ENCODE results near the gene HEPACAM2.

HEPACAM2 gene

DNA sequence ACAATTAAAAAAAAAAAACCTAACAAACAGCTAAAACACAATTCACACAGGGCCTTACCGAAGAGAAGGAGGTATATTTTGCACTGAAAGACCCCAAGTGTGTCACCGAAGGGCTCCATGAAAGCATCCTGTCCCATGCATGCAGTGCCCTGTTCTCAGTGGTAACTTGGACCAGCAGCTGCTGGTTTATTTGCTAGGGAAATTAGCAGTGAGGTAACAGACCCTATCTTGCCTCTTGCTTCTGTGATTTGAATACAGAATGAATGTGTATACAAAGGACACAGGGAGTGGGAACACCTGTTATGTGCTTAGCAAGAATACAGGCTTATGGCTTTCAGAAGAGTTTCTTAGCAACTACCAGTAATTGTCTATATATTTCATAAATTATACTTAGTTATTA is at the start of gene HEPACAM2:
TSS of gene HEPACAM2 (minus strand) at position 160 of the 400 bp plus-strand sequence.
- DNase-seq (ENCODE audit: low spot score) = no peak

GRCh38 chr7:93265220-93265619 is 39.0 kb upstream of the HEPACAM2 start:
- DNase-seq (ENCODE audit: low spot score) = no peak

DNA sequence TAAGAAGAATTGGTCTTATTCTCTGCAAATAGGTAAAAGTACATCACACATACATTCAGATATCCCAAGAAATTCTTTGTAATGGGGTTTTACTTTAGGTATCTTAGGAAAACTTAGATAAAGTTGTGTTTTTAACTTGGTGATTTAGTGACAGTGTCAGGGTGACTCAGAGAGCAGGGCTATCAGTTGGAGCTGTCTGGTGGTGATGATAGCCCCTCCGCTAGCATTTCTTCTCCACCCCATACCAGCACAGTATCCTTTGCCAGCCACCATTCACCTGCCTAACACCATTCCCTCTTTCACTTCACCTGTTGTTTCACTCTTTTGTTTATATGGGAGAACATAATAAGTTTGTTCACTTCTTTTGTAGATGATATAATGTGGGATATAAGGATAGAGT is 36.3 kb upstream of the HEPACAM2 start:
- no peak for DNase-seq (ENCODE audit: low spot score)

GRCh38 chr7:93258661-93259060 is 32.4 kb upstream of the HEPACAM2 start:
- no peak for DNase-seq (ENCODE audit: low spot score)

DNA sequence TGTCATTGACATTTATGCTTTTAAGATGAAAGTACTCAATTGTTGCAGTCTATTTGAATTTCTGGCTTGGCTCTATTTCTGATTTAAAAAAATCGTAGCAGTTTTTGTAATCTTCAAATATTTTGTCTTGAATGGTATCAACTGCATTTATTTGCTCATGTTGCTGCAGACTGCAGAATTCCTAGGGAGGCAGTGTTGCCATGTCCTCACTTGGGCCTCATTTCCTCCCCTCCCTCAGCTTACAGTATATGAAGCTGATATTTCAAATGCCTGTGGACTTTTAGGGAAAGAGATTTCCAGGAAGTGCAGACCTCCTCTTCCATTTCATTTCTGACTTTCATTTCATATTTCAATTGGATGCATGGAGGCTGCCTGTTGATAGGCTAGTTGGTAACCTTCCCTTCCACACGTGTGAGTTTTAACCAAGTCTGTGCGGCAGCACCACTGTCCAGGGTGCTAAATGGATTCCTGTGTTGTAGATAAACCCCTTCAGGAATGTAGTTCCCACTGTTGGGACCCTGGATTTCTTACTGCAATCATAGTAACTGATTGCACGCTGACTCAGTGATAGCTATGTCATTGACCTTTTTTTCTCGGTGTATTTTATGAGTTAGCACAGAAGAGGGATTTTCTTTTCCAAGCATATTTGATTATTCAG is 23.4 kb upstream of the HEPACAM2 start:
- no peak for DNase-seq (ENCODE audit: low spot score)

- peak; percentile 36 for DNase-seq (ENCODE audit: low spot score)
Observed at GRCh38 chr7:93245525-93246432, 19.5 kb upstream of the HEPACAM2 start.

DNA sequence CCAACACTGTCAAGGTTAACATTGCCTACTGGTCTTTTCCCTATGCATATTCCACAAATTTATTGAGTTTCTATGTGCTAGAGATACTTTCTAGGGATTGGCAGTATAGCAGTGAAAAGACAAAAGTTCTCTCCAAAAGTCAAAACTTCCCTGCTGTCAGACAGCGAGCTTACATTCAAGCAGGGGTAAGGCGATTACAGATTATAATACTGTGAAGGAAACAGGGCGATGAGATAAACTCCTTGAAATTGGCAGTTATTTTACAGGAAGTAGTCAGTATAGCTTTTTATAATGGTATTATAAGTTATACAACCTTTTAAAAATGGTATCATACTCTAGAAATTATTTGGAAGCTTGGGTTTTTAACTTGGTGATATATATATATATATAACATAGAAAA is 15.8 kb upstream of the HEPACAM2 start:
- DNase-seq (ENCODE audit: low spot score) = no peak

GRCh38 chr7:93239824-93240223 is 13.6 kb upstream of the HEPACAM2 start:
- no peak for DNase-seq (ENCODE audit: low spot score)

GRCh38 chr7:93238748-93239147 is 12.5 kb upstream of the HEPACAM2 start:
- no peak for DNase-seq (ENCODE audit: low spot score)

GRCh38 chr7:93238131-93238530 is 11.9 kb upstream of the HEPACAM2 start:
- no peak for DNase-seq (ENCODE audit: low spot score)

- no peak for DNase-seq (ENCODE audit: low spot score)
Observed at GRCh38 chr7:93235541-93235940, 9.3 kb upstream of the HEPACAM2 start.

- no peak for DNase-seq (ENCODE audit: low spot score)
Observed at GRCh38 chr7:93232673-93233018, 6.4 kb upstream of the HEPACAM2 start.

DNA sequence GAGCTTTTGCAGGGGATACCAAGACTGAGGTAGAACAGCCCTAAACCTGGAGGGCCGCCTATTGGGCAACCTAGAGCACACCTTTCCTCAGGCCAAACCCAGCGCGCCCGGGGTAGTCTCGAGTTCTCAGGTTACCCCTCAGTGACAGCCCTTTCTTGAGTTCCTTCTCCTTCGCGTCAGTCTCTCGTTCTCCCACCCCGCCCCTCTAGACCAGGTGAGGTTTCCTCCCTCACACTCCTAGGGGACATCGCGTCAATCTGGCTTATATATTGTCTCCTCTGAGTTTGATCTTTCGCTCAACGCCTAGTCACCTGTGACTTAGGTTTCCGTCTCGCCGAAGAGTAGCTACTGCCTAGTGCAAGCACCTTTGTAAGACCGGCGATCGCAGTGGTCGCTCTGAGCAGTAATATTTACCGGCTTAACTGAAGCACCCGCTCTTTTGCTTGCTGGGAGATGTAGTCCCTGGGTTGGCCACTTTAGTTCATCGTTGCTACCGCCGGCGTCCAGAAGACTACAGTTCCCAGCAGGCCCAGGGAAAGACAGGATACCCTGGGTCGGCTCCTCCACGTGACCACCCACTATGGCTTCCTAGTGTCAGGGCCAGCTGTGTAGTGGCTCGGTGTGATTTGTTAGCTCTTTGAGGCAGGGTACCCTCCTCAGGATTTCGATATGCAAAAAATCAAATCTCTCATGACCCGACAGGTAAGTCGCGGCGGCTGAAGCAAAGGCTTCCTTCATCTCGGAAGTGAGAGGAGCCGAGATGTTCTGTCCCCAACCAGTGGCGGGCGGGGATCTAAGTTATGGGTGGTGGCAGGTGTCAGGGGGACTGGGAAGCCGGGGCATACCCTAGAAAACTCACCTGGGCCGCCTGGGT is 5.8 kb upstream of the HEPACAM2 start, which contains the start of gene VPS50:
TSS of gene VPS50 (plus strand) at position 568 of the 874 bp plus-strand sequence. CDS start at position 670, 102 bp downstream.
- DNase-seq (ENCODE audit: low spot score) = peak; percentile 95

GRCh38 chr7:93231259-93231658 is 5.0 kb upstream of the HEPACAM2 start:
- no peak for DNase-seq (ENCODE audit: low spot score)

- DNase-seq (ENCODE audit: low spot score) = peak; percentile 71
Observed at GRCh38 chr7:93228302-93228701, 2.0 kb upstream of the HEPACAM2 start.

DNA sequence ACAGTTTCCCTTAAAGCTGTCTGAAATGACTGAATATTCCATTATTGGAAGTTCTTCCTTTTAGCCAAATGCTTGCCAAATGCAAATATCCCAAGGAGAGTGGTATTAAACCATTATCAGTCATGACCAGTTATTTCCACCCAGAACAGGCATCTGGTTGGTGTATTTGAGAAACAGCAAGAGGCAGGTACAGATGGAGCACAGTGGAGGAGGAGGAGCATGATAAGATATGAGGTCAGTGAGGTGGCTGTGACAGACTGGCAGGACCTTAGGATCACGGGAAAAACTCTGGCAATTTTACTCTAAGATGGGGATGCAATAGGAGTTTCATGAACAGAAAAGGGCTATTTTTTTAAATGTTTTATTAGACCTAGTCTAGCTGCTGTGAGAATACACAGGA is 6.4 kb downstream of the HEPACAM2 start:
- no peak for DNase-seq (ENCODE audit: low spot score)

DNA sequence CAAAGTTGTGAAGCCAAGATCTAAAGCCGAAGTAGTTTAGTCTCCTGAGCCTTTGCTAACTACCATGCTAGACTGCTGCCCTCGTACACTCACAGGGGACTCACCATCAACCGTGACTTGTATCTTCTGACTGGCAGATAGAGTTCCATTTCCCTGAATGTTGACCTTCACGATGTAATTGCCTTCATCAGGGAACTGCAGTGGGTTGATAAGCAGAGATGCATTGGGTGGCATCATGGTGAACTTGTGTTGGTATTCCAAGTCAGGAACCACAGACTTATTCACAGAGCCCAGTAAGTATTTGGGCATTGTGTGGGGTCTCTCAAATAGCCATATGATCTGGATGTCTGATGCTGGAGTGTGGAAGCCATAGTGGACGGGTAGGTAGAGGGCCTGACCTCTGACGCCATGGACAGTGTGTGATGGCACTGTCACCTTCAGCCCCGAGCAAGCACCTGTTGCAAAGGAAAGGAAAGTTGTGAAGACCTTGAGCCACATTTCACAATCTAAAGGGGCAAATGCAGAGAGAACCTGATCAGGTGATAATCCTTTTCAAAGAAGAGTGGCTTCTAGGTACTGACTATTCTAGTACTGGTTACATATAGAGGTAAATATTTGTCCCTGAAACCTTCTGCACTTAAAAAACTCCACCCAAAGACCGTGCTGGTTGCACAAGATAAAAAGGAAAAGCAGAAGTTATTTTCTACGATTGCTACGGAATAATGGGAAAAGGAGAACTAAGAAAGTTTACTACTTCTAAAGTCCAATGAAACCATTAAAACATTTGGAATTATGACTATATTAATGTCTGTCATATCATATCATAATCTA is 7.1 kb downstream of the HEPACAM2 start:
- DNase-seq (ENCODE audit: low spot score) = no peak

GRCh38 chr7:93212881-93213280 is 13.4 kb downstream of the HEPACAM2 start:
- DNase-seq (ENCODE audit: low spot score) = no peak

GRCh38 chr7:93211228-93211818 is 14.9 kb downstream of the HEPACAM2 start:
- DNase-seq (ENCODE audit: low spot score) = no peak

- DNase-seq (ENCODE audit: low spot score) = no peak
Observed at GRCh38 chr7:93205046-93205445, 21.2 kb downstream of the HEPACAM2 start.

DNA sequence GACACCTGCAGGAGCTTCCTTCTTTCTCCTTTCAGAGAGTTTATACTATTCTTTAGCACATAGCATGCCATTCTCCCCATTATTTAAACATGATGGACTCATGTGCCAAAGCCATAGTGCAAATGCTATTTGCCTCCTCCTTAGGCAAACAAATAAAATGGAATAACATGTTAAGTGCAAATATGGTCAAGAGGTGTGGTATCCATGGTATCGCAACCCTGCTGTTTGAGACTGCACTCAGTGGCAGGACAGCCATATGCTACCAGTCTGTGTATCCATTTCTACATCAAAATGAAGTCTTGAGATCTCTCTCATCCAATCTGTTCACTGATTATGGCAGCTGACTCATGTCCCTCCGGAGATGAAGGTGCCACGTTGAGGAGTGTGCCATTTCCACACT is 22.8 kb downstream of the HEPACAM2 start:
- no peak for DNase-seq (ENCODE audit: low spot score)
